NOMO-1 (cell line): ENCODE results near the gene AMHR2.
"Not testable (repeated sequence)": the region's sequence is repeated elsewhere in the genome, so short reads cannot be mapped to it uniquely, and the experiment has no call there.

ENCODE experiments used
- DNase-seq, 2 experiments: peaks; one replicate each; lab custom pipeline; 2025; ENCODE audit not compliant: unreplicated experiment in 2 of 2; lab: John Stamatoyannopoulos, UW

The AMHR2 gene

DNA sequence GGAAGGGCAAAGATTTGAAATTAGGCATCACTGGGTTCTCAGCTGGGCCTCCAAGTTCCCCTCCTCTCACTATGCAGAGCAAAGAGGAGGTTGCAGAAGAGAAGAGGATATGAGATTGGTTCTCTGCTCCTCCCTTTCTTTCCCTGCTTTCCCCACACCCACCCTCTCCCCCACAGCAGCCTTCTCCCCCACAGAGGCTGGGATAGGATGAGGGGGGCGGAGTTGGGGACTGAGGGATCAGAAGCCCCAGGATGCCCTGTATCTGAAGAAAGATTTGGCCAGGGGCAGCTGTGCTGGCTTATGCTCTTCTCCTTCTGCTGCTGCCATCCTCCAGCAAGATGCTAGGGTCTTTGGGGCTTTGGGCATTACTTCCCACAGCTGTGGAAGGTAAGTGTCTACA is at the start of gene AMHR2:
Gene AMHR2, plus strand, starts transcription at position 259 of the 400 bp plus-strand sequence. Its CDS starts 80 bp downstream, at position 339.
- DNase-seq: no peak

DNA sequence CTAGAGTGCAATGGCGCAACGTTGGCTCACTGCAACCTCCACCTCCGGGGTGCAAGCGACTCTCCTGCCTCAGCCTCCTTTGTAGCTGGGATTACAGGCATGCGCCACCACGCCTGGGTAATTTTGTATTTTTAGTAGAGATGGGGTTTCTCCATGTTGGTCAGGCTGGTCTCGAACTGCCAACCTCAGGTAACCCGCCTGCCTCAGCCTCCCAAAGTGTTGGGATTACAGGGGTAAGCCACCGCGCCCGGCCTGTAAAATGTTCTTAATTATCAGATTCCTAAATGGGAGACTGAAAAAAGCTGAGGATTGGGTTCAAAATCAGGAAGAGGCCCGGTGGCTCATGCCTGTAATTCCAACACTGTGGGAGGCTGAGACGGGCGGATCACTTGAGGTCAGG is 49.4 kb upstream of the AMHR2 start:
- not testable (repeated sequence) for DNase-seq

DNA sequence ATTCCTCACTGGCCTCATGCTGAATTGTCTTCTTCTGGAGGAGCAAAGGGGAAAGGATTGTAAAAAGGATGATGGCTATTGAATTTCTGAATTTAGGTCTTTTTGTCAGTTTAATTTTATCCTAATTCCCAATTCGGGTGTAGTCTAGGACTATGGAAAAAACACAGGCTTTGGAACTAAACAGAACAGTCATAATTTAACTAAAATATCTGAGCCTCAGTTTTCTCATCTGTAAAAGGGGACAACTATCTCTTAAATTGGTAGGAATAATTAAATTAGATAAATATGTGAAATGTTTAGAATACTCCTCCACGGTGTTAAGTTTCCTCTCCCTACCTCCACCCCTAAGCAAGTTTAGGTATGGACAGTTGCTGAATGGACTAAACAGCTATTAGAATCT is 46.9 kb upstream of the AMHR2 start:
- no peak for DNase-seq

DNA sequence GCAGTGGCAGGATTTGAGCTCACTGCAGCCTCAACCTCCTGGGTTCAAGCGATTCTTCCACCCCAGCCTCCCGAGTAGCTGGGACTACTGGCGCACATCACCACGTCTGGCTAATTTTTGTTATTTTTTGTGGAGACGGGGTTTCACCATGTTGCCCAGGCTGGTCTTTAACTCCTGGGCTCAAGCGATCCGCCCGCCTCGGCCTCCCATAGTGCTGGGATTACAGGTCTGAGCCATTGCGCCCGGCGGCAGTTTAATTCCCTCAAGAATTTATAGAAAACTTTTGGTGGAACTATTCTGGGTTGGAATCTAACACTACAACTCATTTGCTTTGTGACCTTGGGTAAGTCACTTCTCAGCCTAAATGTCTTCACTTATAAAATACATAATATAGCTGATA is 45.4 kb upstream of the AMHR2 start:
- DNase-seq: no peak

DNA sequence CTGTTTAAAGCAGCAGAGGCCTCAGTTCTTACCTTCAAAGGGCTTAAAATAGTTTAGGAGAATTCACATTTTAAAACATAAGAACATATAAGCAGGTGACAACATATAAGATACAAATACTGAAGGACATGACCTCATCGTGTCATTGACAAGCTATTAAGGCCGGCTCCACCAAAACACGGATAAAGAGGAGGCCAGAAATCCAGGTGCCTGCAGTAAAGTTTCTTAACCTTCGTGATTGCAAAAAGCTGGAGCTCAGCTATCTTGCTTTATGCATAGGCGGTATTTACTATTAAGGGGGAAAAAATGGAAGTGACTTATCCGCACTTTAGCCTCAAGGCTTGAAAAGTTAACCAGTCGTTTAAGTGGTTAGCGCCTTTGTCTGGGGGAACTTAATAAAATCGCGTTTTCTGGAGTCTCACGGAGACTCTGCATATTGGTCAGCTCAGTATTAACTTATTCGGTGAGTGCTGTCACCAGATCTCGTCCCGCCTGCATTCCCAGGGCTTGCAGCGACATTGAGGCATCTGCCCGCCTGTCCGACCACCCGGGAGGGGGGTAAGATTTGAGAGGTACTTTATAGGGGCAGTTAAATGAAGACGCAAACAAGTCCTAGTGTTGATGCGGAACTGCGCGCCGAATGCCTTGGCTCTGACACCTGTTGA is 44.8 kb upstream of the AMHR2 start:
- peak; percentile 24 to 45 for DNase-seq

DNA sequence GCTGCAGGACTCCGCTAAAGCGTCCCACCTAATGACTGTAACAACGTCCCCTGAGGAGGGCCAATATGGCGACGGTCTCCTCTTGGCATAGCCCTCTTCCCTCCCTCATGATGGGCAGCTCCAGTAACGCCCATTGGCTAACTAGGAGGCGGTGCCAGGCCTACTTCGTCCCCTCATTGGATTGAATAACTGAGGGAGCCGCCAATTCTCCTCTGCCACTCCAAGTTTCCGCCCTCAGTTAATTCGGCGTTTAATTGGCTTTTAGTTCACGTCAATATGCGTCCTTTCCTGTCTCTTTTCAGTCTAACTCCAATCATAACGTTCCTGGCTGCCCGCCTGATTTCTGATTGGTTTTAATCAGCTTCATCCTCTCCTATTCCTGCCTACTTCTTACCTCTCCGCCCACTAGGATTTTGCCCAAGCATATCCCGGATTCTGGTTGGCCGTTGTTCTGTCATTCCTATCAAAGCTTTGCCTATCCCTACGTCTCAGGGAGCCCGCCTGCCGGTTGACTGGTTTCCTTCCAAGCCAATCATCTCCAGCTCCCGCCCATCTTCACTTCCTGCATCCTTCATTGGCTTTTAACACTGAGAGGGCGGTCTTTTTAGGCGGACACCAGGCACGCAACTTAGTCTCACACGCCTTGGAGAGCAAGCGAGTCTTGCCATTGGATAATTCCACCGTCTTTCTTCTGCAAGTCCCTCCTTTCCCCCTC is 44.1 kb upstream of the AMHR2 start:
- DNase-seq: peak; percentile 100

DNA sequence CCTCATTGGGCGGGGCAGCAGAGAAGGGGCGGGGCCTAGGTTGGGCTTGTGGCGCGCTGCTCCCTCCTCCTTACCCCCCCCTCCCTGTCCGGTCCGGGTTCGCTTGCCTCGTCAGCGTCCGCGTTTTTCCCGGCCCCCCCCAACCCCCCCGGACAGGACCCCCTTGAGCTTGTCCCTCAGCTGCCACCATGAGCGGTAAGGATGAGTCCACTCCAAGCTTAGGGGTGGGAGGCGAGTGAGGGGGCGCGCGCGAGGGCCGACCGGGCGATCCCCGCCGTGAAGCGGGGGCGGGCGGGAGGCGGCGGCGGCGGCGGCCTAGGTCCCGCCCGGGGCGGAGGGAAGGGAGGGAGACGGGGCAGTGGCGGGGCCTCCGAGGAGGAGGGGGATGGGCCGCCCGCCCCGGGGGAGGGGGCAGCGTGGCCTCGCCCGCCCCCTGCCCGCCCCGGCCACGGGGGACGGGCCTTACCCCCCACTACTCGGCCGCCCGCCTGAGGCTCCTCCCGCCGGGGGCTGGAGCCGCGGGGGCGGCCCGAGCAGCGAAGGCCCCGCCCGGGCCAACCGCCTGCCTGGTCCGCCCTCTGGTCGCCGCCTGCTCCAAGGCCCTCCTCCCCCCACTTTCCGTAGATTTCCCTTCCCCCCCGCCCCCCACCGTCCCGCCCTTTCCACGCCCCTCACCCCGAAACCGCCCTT is 43.4 kb upstream of the AMHR2 start, which contains the start of gene SP1:
Gene SP1, plus strand, starts transcription at position 73 of the 690 bp plus-strand sequence. Its CDS starts 116 bp downstream, at position 189.
- DNase-seq: peak; percentile 86 to 97

DNA sequence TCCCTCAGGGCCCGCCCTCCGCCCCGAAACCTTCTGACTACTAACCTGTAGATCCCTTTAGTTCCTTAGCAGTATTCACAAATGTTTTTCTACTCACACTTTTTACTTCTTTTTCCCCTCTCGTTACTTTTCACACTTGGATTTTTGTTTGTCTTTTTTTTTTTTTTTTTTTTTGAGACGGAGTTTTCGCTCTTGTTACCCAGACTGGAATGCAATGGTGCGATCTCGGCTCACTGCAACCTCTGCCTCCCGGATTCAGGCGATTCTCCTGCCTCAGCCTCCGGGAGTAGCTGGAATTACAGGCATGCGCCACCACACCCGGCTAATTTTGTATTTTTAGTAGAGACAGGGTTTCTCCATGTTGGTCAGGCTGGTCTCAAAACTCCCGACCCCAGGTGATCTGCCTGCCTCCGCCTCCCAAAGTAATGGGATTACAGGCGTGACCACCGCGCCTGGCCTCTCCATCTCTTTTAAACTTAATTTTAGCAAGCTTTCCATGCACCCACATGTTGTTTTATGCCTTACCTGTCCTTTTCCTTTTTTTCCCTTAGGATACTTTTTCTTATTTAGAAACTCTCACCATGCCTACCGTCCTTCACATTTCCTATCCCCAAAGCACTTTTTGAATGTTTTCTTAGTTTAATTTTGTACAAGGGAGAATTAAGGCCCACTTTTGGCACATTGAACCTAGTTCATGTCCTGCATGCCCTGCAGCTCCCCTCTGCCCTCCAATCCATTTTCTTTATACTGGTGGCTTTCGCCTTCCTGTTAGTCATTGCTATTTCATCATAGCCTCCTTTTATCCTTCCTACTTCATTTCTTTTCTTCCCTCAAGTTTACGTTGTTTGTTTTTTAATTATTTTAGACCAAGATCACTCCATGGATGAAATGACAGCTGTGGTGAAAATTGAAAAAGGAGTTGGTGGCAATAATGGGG is 42.6 kb upstream of the AMHR2 start:
- peak; percentile 50 to 67 for DNase-seq

DNA sequence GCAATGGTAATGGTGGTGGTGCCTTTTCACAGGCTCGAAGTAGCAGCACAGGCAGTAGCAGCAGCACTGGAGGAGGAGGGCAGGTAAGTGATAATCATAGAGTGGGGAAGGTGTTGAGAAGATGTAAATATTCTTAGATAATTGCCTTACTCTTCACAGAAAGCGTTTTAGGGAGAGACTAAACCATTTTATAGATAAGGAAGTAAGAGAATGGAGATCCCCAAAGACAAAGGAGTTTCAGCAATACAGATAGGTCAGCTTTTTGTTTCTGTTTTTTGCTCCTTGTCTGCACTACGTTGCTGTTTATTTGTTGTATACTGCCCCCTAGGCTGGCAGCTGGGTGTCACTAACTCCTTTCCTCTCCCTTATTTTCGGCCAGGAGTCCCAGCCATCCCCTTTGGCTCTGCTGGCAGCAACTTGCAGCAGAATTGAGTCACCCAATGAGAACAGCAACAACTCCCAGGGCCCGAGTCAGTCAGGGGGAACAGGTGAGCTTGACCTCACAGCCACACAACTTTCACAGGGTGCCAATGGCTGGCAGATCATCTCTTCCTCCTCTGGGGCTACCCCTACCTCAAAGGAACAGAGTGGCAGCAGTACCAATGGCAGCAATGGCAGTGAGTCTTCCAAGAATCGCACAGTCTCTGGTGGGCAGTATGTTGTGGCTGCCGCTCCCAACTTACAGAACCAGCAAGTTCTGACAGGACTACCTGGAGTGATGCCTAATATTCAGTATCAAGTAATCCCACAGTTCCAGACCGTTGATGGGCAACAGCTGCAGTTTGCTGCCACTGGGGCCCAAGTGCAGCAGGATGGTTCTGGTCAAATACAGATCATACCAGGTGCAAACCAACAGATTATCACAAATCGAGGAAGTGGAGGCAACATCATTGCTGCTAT is 41.7 kb upstream of the AMHR2 start:
- DNase-seq: peak; percentile 32 to 67

DNA sequence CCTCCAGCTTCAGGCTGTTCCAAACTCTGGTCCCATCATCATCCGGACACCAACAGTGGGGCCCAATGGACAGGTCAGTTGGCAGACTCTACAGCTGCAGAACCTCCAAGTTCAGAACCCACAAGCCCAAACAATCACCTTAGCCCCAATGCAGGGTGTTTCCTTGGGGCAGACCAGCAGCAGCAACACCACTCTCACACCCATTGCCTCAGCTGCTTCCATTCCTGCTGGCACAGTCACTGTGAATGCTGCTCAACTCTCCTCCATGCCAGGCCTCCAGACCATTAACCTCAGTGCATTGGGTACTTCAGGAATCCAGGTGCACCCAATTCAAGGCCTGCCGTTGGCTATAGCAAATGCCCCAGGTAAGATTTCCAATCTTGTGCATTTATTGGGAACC is 40.4 kb upstream of the AMHR2 start:
- DNase-seq: no peak

DNA sequence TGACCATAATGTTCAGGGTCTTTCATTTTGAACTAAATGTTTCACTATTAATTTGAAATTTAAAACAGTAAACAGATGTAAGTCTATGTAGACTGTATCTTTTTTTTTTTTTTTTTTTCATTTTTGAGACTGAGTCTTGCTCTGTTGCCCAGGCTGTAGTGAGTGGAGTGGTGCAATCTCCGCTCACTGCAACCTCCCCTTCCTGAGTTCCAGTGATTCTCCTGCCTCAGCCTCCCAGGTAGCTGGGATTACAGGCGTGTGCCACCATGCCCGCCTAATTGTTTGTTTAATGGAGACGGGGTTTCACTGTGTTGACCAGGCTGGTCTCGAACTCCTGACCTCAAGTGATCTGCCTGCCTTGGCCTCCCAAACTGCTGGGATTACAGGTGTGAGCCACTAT is 37.3 kb upstream of the AMHR2 start:
- DNase-seq: not testable (repeated sequence)

DNA sequence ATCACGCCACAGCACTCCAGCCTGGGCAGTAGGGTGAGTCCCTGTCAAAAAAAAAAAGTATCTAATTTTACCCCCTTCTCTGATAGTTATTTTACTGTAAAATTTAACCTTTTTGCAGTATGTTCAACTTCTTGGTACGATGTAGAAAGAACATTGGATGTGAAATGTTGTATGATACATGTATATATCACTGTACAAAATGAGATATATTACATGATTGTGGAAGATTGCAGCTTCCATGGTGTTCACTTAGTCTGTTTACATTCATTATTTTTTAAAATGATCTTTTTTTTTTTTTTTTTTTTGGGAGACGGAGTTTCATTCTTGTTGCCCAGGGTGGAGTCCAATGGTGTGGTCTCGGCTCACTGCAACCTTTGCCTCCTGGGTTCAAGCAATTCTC is 34.7 kb upstream of the AMHR2 start:
- no peak for DNase-seq

DNA sequence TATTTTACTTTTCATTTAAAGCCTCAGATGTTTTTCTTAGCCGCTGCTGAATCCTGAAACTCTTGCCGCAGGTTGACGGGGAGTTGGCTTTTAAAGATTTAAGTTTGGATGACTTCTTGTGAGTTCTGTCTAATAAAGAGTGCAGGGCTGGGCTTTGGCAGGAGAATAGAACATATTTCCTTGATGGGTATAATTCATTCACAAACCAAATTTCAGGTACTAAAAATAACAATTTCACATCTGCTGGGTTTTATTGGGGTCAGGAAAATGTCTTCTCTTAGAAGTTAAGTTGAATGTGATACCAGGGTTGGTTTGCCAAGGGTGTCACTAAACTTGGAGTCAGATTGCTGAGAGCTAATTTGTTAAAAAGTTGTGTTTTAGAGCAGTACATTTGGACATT is 34.0 kb upstream of the AMHR2 start:
- DNase-seq: no peak

DNA sequence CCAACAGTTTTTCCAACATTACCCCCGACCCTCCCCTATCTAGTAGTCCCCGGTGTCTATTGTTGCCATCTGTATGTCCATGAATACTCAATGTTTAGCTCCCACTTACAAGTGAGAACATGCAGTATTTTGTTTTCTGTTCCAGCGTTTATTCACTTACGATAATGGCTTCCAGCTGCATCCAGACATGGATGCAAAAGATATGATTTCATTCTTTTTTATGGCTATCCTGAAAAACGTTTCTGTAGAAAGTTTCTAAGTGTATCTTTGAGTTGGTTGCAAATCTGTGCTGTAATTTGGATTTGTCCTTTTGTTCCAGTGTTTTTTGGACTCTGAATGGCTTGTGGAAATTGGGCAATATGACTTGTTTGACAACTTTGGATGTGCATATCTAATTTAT is 31.9 kb upstream of the AMHR2 start:
- DNase-seq: no peak

DNA sequence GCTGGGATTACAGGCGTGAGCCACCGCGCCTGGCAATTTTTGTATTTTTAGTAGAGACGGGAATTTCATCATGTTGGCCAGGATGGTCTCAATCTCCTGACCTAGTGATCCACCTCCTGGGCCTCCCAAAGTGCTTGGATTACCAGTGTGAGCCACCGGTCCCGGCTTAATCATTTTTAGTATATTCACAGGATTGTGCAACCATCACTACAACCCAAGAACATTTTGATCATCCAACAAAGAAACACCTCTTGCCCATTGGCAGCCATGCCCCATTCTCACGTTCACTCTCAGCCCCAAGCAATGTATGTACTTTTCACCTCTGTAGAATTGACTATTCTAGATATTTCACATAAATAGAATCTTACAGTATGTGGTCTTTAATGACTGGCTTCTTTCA is 23.8 kb upstream of the AMHR2 start:
- DNase-seq: no peak

DNA sequence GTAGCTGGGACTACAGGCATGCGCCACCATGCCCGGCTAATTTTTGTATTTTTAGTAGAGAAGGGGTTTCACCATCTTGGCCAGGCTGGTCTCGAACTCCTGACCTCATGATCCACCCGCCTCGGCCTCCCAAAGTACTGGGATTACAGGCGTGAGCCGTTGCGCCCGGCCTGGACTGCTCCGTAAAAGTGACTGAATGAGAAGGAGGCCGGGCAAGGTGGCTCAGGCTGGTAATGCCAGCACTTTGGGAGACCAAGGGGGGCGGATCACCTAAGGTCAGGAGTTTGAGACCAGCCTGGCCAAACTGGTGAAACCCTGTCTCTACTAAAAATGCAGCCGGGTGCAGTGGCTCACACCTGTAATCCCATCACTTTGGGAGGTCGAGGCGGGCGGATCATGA is 21.3 kb upstream of the AMHR2 start:
- not testable (repeated sequence) for DNase-seq

DNA sequence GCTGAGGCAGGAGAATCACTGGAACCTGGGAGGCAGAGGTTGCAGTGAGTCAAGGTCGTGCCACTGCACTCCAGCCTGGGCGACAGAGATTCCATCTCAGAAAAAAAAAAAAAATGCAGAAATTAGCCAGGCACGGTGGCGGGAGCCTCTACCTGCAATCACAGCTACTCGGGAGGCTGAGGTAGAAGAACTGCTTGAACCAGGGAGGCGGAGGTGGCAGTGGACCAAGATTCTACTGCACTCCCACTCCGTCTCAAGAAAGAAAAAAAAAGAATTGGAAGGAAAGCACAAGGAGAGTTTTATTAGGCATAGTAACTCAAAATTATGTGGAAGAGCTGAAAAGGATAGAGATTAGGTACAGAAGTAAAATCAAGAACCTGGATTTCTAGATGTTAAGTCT is 20.8 kb upstream of the AMHR2 start:
- DNase-seq: no peak

DNA sequence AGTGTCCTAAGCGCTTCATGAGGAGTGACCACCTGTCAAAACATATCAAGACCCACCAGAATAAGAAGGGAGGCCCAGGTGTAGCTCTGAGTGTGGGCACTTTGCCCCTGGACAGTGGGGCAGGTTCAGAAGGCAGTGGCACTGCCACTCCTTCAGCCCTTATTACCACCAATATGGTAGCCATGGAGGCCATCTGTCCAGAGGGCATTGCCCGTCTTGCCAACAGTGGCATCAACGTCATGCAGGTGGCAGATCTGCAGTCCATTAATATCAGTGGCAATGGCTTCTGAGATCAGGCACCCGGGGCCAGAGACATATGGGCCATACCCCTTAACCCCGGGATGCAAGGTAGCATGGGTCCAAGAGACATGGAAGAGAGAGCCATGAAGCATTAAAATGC is 12.7 kb upstream of the AMHR2 start:
- no peak for DNase-seq

DNA sequence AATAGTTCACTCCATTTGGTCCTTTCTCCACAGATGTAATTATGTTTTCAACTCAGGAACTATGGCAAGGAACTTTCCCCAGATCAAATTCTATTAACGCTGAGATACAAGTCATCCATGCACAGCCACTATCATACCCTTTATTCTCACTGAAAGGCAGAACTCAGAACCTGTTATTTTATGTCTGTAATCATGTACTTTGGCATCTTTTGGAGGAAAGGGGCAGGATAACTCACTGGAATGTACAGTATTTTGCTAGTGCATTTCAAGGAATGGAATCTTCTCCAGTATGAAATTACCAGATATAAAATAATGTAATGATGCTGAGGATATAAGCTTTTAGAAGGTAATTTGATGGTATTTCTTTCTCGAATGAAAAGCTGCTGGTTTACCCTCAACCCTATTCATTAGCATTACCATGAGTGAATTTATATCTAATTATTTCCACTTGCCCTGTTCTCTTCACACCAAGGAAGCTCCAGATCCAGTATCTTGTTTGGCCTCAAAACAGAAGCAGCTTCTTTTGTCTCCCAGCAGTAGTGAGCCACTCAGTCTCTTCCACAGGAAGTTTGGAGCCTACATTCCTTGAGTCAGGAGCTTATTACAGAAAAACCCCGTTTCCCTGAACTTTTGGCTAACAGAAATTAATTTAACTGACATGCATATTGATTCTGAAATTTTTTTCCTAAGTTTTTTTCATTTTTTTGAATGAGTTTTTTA is 10.0 kb upstream of the AMHR2 start:
- no peak for DNase-seq
